C4-2B (cell line): ENCODE measurements around the gene C1orf21.

ENCODE experiments used
- H3K27ac ChIP-seq: fragments of 450-650 bp; 2 replicates; pipeline ENCODE4 v1.5.1; 2017
- ZFX ChIP-seq: fragments of 450-650 bp; IDR thresholded peaks from 2 replicates; pipeline ENCODE4 v1.6.1; 2017
- TF ChIP-seq, protein P1 (sequence below): fragments of 450-650 bp; conservative IDR thresholded peaks from 2 replicates; pipeline ENCODE4 v1.5.1; 2017; ENCODE audit warnings: mild to moderate bottlenecking

Gene C1orf21

DNA sequence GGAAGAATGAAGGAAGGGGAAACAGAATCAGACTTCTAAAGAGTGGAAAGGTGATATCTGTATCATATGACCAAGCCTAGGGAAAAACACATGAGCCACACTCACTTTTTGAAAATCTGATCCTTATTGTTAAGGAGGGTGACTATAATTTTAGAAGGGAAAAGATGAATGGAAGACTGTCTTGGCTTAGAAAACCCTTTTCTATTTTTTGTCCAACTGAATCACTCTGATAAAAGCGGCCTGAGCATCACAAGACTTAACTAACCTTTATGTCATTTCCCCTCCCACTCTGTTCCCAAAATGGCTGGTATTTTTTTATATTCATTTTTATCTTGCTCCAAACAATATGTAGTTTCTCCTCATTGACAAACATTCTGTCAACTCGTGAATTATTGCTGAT, 169.8 kb downstream of the C1orf21 start:
- no peak overlapping the region for H3K27ac ChIP-seq
- TF ChIP-seq, protein P1, sequence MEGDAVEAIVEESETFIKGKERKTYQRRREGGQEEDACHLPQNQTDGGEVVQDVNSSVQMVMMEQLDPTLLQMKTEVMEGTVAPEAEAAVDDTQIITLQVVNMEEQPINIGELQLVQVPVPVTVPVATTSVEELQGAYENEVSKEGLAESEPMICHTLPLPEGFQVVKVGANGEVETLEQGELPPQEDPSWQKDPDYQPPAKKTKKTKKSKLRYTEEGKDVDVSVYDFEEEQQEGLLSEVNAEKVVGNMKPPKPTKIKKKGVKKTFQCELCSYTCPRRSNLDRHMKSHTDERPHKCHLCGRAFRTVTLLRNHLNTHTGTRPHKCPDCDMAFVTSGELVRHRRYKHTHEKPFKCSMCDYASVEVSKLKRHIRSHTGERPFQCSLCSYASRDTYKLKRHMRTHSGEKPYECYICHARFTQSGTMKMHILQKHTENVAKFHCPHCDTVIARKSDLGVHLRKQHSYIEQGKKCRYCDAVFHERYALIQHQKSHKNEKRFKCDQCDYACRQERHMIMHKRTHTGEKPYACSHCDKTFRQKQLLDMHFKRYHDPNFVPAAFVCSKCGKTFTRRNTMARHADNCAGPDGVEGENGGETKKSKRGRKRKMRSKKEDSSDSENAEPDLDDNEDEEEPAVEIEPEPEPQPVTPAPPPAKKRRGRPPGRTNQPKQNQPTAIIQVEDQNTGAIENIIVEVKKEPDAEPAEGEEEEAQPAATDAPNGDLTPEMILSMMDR = no peak
- TF ChIP-seq ZFX = no peak

DNA sequence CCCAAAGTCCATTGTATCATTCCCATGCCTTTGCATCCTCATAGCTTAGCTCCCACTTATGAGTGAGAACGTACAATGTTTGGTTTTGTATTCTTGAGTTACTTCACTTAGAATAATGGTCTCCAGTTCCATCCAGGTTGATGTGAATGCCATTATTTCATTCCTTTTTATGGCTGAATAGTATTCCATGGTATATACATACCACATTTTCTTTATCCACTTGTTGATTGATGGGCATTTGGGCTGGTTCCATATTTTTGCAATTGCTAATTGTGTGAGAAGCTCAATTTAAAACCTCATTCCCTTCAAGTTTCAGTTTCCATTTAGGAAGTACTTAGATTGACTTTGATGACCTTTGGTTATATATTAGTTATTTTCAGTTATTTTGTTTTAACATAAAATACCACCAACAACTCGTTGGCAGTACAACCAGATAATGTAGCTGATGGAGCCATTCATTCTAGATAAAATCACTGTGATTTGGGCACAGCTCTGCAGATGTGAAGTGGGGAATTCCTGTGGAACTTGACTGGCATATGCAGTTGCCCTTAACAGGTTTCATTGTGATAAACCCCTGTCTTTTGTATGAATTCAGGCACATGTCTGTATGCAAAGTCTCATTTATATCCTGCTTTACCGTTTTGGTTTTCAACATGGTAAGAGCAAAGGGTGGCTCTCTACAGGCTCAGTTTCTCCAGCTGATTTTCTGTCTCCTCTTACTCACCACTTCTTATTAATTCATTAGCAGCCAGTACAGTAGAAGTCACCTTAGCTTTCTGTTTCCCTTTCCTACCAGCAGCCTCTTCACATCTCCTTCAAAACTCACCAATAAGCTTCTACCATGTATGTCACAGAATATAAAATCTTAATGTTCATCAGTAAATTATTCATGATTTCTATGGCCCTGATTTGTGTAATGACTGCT, 170.9 kb downstream of the C1orf21 start:
- TF ChIP-seq, protein P1 = no peak
- no peak for TF ChIP-seq ZFX
- H3K27ac ChIP-seq = no peak overlapping the region

DNA sequence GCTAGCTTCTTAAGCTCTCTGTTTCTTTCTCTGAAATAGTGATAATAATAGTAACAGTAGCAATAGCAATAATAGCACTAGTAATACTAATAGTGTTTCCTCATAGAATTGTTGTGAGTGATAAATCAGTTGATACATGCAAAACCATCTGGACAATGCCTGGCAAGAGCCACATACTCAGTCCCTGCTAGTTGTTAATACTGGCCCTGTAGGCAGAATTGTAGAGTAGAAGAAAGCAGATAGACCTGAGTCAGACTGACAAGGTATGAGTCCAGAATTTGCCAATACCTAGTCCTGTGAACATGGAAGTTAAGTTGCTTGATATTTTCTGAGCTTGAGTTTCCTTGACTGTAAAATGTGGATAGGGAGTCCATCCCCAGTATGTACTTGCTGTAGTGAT, 171.9 kb downstream of the C1orf21 start:
- H3K27ac ChIP-seq = no peak overlapping the region
- no peak for TF ChIP-seq ZFX
- TF ChIP-seq, protein P1 = no peak

DNA sequence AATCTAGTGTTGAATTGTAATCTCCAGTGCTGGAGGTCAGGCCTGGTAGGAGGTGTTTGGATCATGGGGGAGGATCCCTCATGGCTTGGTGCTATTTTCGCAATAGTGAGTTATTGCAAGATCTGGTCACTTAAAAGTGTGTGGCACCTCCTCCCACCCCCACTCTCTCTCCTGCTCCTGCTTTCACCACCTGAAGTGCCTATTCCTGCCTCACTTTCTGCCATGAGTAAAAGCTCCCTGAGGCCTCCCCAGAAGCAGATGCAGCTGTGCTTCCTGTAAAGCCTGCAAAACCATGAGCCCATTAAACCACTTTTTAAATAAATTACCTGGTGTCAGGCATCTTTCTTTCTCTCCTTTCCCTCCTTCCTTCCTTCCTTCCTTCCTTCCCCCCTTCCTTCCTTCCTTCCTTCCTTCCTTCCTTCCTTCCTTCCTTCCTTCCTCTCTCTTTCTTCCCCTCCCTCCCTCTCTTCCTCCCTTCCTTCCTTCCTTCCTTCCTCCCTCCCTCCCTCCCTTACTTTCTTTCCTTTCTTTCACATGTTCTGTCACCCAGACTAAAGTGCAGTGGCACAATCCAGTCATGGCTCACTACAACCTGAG, 172.4 kb downstream of the C1orf21 start:
- TF ChIP-seq, protein P1 = no peak
- TF ChIP-seq ZFX = no peak
- H3K27ac ChIP-seq = no peak overlapping the region

DNA sequence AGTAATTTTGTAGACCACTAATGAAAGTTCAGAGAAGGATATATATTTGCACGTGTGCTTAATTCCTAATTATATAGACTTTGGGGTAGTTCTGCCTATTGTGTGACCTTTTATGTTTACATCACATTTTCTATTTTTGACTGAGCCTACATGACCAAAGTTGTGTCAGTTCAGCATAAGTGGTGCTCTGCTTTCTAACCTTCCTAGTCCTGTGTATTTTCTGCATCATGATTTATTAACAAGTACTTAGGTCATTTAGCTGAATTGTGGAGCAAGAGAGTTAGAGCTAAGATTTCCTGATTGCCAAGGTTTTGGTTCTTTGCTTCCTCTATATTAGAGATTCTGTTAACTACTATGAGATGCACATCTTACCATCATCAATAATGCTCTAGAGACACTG, 176.0 kb downstream of the C1orf21 start:
- no peak overlapping the region for H3K27ac ChIP-seq
- TF ChIP-seq ZFX = no peak
- TF ChIP-seq, protein P1 = no peak

DNA sequence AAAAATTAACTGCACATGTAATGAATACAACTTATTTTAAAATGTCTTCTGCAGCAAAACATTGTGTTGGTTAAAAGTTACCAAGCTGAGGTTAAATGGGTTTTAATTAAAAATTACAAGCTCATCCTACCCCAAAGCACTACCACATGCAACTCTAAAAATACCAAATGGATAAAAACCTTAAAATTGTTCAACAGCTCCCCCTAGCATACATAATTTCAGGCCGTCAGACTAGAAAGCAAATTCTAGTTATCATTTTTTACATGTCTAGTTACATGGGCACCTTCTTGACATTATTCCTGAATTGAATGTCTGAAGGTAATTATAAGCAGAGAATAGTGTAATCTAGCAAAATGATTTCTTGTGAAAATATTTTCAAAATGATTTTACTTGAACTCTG, 176.5 kb downstream of the C1orf21 start:
- no peak overlapping the region for H3K27ac ChIP-seq
- no peak for TF ChIP-seq ZFX
- TF ChIP-seq, protein P1 = peak; percentile 66

DNA sequence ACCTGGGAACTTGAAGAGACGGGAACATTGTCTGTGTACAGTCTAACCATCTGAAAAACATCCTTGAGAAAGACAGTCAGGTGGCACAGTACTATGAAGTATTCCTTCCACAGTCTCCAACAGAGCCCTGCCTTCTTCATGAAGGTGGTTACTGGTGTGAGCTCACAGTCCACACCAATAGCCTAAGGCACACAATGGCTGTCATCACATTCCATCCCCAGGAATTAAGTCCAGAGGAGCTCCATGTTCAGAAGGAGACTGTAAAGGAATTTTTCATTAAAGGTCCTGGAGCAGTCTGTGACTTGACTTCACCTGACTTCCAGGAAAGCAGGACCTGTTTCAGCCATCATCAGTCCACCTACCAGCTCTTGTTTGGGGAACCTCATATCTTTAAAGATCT, 180.2 kb downstream of the C1orf21 start:
- TF ChIP-seq, protein P1 = no peak
- TF ChIP-seq ZFX = no peak
- no peak overlapping the region for H3K27ac ChIP-seq
